A673 (cell line): Measurements from ENCODE around the gene SMIM7. TPM values are rescaled to one million over a fixed set of nuclear protein-coding genes. Genes with fewer than 3 reads are reported as not detected.

Experiments used
- BruUV-seq: library from RNA; stranded (reverse); fragments of 400-500 nt; replicated peaks from 2 replicates; lab custom pipeline; 2021; lab: Mats Ljungman, UMichigan
- CTCF ChIA-PET: fragments of 300-600 bp; sonication (Branson Sonifier 250); formaldehyde crosslinking; loops from one replicate; lab custom pipeline; 2022; ENCODE audit warnings: antibody characterized with exemption; lab: Charles Lee
- POLR2A ChIA-PET: fragments of 300-600 bp; sonication (Branson Sonifier 250); formaldehyde crosslinking; loops from one replicate; lab custom pipeline; 2022; ENCODE audit warnings: antibody characterized with exemption; ENCODE audit not compliant: low non-redundant PET; lab: Charles Lee
- DNase-seq: peaks from one replicate; pipeline ENCODE4 v3.0.0-alpha.2; 2015; ENCODE audit warnings: low spot score
- H3K27ac ChIP-seq: fragments of 200-600 bp; sonication (generic); 2 replicates; pipeline ENCODE4 v1.5.1; 2016; ENCODE audit warnings: mixed run types, low read depth, mild to moderate bottlenecking, mixed read lengths, antibody characterized with exemption, low read length; ENCODE audit not compliant: poor library complexity, severe bottlenecking
- H3K27me3 ChIP-seq: fragments of 200-600 bp; sonication (generic); replicated peaks from 2 replicates; pipeline ENCODE4 v1.6.1; 2017; ENCODE audit warnings: mixed run types, low read depth, mild to moderate bottlenecking, mixed read lengths, antibody characterized with exemption, low read length; ENCODE audit not compliant: insufficient read depth, poor library complexity
- H3K36me3 ChIP-seq: fragments of 200-600 bp; sonication (generic); 2 replicates; pipeline ENCODE4 v1.6.1; 2016; ENCODE audit warnings: mixed run types, mild to moderate bottlenecking, mixed read lengths, antibody characterized with exemption, low read length; ENCODE audit not compliant: insufficient read depth, poor library complexity, severe bottlenecking
- H3K4me1 ChIP-seq: fragments of 200-600 bp; sonication (generic); 2 replicates; pipeline ENCODE4 v1.6.1; 2017; ENCODE audit warnings: mixed run types, mild to moderate bottlenecking, mixed read lengths, antibody characterized with exemption, low read length; ENCODE audit not compliant: insufficient read depth, poor library complexity, severe bottlenecking
- H3K4me3 ChIP-seq: fragments of 200-600 bp; sonication (generic); 2 replicates; pipeline ENCODE4 v1.5.1; 2016; ENCODE audit warnings: low read depth, mixed run types, mild to moderate bottlenecking, mixed read lengths, low read length; ENCODE audit not compliant: poor library complexity, severe bottlenecking
- H3K9me3 ChIP-seq: fragments of 200-600 bp; sonication (generic); 2 replicates; pipeline ENCODE4 v1.6.1; 2016; ENCODE audit warnings: mixed run types, low read depth, mild to moderate bottlenecking, mixed read lengths, antibody characterized with exemption, low read length; ENCODE audit not compliant: poor library complexity, severe bottlenecking
- CTCF ChIP-seq: fragments of 300-800, 200-600 bp; sonication (generic); conservative IDR thresholded peaks from 2 replicates; pipeline ENCODE4 v1.5.1; 2017; ENCODE audit warnings: low read depth, mild to moderate bottlenecking, antibody characterized with exemption, low read length, moderate library complexity, mixed read lengths
- EZH2 ChIP-seq: fragments of 200-600 bp; sonication (generic); IDR thresholded peaks from 2 replicates; pipeline ENCODE4 v1.6.1; 2017; ENCODE audit warnings: borderline replicate concordance, low read depth, mild to moderate bottlenecking, mixed read lengths, antibody characterized with exemption, low read length; ENCODE audit not compliant: poor library complexity, severe bottlenecking
- intact Hi-C: fragments of 100-400 bp; cut with micrococcal nuclease; formaldehyde crosslinking; loops from one replicate; pipeline ENCODE4 v1.10.0; 2022; ENCODE audit not compliant: unreplicated experiment
- total RNA-seq: library from RNA; stranded (reverse); gene quantifications from 2 replicates; pipeline ENCODE4 v1.2.3, GENCODE V29; 2021

SMIM7 gene
- total RNA-seq, 1 experiment from 2014 or later: 82.7 TPM

- H3K4me1 ChIP-seq: peaks cover 12% of the 10 kb centered on the region
- no peak overlapping the region for H3K4me3 ChIP-seq
- no peaks in the 10 kb centered on the region for H3K27me3 ChIP-seq
- H3K36me3 ChIP-seq: peaks cover 52% of the 10 kb centered on the region
- CTCF ChIA-PET: no interaction called here
- intact Hi-C loops: no loop called here
- H3K27ac ChIP-seq: no peak overlapping the region
- no TSS peak for BruUV-seq
- H3K9me3 ChIP-seq: no peaks in the 10 kb centered on the region
- no peak for DNase-seq
- TF ChIP-seq CTCF (no peak), EZH2 (no peak)
- POLR2A ChIA-PET: interaction anchor here (0.6 kb wide), 1 partner anchor 755 kb away, joined by 4 read pairs; no protein-coding TSS in a partner anchor
These were observed 2.6 kb downstream of the SMIM7 start for GRCh38 chr19:16657384-16657783.

- POLR2A ChIA-PET: no interaction called here
- DNase-seq: no peak
- Histone ChIP-seq H3K27ac (no peak overlapping the region), H3K4me3 (no peak overlapping the region), H3K9me3 (no peaks in the 10 kb centered on the region), H3K36me3 (peaks cover 68% of the 10 kb centered on the region), H3K4me1 (peaks cover 7% of the 10 kb centered on the region), H3K27me3 (no peaks in the 10 kb centered on the region)
- intact Hi-C loops: no loop called here
- CTCF ChIA-PET: no interaction called here
- TF ChIP-seq EZH2: no peak
- no peak for TF ChIP-seq CTCF
- BruUV-seq: no TSS peak
These were observed 4.2 kb downstream of the SMIM7 start for GRCh38 chr19:16655727-16656126.

DNA sequence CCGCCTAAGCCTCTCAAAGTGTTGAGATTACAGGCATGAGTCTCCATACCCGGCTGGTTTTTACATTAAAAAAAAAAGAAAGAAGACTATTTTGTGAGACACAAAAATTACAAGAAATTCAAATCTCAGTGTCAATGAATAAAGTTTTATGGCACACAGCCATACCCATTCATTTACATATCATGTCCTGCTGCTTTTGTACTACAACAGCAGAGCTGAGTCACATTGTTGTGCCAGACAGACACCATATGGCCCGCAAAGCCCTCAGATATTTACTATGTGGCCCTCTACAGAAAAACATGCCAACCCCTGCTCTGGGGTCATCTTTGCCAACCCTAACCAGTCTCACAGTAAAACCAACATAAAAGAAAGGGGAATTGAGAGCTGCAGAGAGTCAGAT is 5.3 kb downstream of the SMIM7 start:
- Histone ChIP-seq H3K4me3 (no peak overlapping the region), H3K4me1 (peaks cover 7% of the 10 kb centered on the region), H3K36me3 (peaks cover 68% of the 10 kb centered on the region), H3K27ac (no peak overlapping the region), H3K9me3 (no peaks in the 10 kb centered on the region), H3K27me3 (no peaks in the 10 kb centered on the region)
- intact Hi-C loops: no loop called here
- ChIA-PET POLR2A (no interaction called here), CTCF (no interaction called here)
- no TSS peak for BruUV-seq
- peak; percentile 58 for DNase-seq
- TF ChIP-seq CTCF: no peak
- no peak for TF ChIP-seq EZH2
